Upper lobe of left lung (tissue), 4 donors: ENCODE results near the gene VAV2.

Experiments used
- POLR2A ChIP-seq, 4 donors: fragments of 450-650 bp; IDR thresholded peaks; one replicate each; pipeline ENCODE4 v1.5.1; 2016 to 2017; ENCODE audit warnings: antibody characterized with exemption in 4 of 4, mild to moderate bottlenecking in 2 of 4
- TF ChIP-seq, protein P1 (sequence below), 6 experiments: fragments of 450-650 bp in 4 of 6; fragments of 200-600 bp in 2 of 6; sonication (generic) in 2 of 6; IDR thresholded peaks; one replicate each; pipeline ENCODE4 v1.5.1; 2016 to 2019; ENCODE audit warnings: antibody characterized with exemption in 6 of 6

DNA sequence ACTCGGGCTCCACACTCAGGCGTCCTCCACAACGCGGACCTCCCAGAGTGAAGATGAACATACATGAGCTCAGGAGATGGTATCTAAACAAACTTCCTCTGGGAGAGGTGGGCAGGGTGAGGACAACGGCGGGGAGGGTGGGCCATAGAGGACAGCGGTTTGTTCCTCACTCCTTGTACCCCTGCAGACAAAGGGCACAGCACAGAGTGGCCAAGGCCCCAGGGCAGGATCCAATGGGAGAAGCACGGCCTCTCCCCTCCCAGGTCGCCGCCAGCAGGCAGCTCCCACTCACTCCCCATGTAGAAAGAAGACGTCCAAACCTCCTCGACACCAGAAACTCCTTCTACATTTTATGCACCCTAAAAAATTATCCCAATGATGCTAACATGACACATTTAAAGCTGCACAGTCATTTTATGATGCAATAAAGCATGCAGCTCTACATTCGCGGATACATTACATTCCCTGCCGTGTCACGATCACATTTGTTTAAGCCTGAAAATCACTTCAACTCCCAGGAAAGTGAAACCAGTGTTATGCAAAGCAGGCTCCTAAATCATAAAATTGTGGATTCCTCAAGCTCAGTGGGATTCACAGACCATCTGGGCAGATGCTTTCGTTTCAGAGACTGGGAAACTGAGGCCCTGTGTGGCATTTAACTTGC, 166.4 kb downstream of the VAV2 start:
- no peak for TF ChIP-seq POLR2A (IDR thresholded peaks at IDR 0.05)
- TF ChIP-seq, protein P1, sequence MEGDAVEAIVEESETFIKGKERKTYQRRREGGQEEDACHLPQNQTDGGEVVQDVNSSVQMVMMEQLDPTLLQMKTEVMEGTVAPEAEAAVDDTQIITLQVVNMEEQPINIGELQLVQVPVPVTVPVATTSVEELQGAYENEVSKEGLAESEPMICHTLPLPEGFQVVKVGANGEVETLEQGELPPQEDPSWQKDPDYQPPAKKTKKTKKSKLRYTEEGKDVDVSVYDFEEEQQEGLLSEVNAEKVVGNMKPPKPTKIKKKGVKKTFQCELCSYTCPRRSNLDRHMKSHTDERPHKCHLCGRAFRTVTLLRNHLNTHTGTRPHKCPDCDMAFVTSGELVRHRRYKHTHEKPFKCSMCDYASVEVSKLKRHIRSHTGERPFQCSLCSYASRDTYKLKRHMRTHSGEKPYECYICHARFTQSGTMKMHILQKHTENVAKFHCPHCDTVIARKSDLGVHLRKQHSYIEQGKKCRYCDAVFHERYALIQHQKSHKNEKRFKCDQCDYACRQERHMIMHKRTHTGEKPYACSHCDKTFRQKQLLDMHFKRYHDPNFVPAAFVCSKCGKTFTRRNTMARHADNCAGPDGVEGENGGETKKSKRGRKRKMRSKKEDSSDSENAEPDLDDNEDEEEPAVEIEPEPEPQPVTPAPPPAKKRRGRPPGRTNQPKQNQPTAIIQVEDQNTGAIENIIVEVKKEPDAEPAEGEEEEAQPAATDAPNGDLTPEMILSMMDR (IDR thresholded peaks at IDR 0.05): no peak
